Natural killer cell treated with Interleukin-12 subunit alpha and Interleukin-12 subunit beta and Interleukin-15 and Interleukin-18, amount 100 ng/mL, for 72 hours (primary cell): ENCODE data around the gene RBM23. TPM values are rescaled to one million over a fixed set of nuclear protein-coding genes. Genes with fewer than 3 reads are reported as not detected.
A peak's percentile ranks its signal among the peaks of the same experiment; 100 is the strongest.
"Not testable (repeated sequence)": the region's sequence is repeated elsewhere in the genome, so short reads cannot be mapped to it uniquely, and the experiment has no call there.

Experiments
- ATAC-seq, 2 donors: fragments of 150-1000 bp; cut with Tn5 transposase in 1 of 2; sonication (Bioruptor Pico), chemical (Tn5 transposase) in 1 of 2; 2 replicates each; pipeline ENCODE4 v1.10.0; 2021
- DNase-seq: peaks from one replicate; pipeline ENCODE4 v3.0.0; 2022; ENCODE audit warnings: low spot score
- H3K27ac Mint-ChIP-seq, 2 donors: 1 replicate in 1 of 2; 2 replicates in 1 of 2; pipeline ENCODE4 v1.8.0; 2022; ENCODE audit warnings: mixed read lengths in 2 of 2, mild to moderate bottlenecking in 1 of 2, moderate library complexity in 1 of 2
- H3K27me3 Mint-ChIP-seq, 2 donors: 1 replicate in 1 of 2; 2 replicates in 1 of 2; pipeline ENCODE4 v1.8.0; 2022; ENCODE audit warnings: mixed read lengths in 2 of 2
- H3K36me3 Mint-ChIP-seq: one replicate; pipeline ENCODE4 v1.8.0; 2022; ENCODE audit warnings: mixed read lengths
- H3K4me1 Mint-ChIP-seq, 2 donors: 1 replicate in 1 of 2; 2 replicates in 1 of 2; pipeline ENCODE4 v1.8.0; 2022; ENCODE audit warnings: low read depth in 2 of 2, mixed read lengths in 2 of 2, mild to moderate bottlenecking in 1 of 2
- H3K4me3 Mint-ChIP-seq: one replicate; pipeline ENCODE4 v1.8.0; 2022; ENCODE audit warnings: mixed read lengths
- H3K9me3 Mint-ChIP-seq: 2 replicates; pipeline ENCODE4 v1.8.0; 2022; ENCODE audit warnings: mixed read lengths
- total RNA-seq, 2 donors: library from RNA; stranded (reverse); gene quantifications; one replicate each; pipeline ENCODE4 v1.2.3, GENCODE V29; 2022

RBM23 gene
- 10 to 100 TPM; 88.2 to 94.1 TPM for total RNA-seq

GRCh38 chr14:22918804-22919600 is at the start of gene RBM23:
RBM23 (minus strand) TSS chr14:22919149.
- DNase-seq (peak; percentile 99), ATAC-seq (peak; percentile 97)
- Mint-ChIP-seq H3K27me3 (no peaks in the 10 kb centered on the region), H3K36me3 (peaks cover 34% of the 10 kb centered on the region), H3K9me3 (no peaks in the 10 kb centered on the region), H3K27ac (peak within 1 kb of the TSS; percentile 100), H3K4me3 (peak within 1 kb of the TSS; percentile 99), H3K4me1 (peaks cover 30 to 31% of the 10 kb centered on the region in 2 donors)

- Mint-ChIP-seq H3K36me3 (no peaks in the 10 kb centered on the region), H3K27ac (no peak overlapping the region), H3K27me3 (peaks cover 0 to 2% of the 10 kb centered on the region in 2 donors), H3K9me3 (no peaks in the 10 kb centered on the region), H3K4me3 (no peak overlapping the region), H3K4me1 (no peaks in the 10 kb centered on the region)
- no peak for ATAC-seq
- DNase-seq: no peak
These were observed 47.9 kb upstream of the RBM23 start for GRCh38 chr14:22966783-22967269.

GRCh38 chr14:22965916-22966782 is 47.2 kb upstream of the RBM23 start:
- not testable (repeated sequence) for H3K36me3 Mint-ChIP-seq, DNase-seq, H3K27me3 Mint-ChIP-seq, H3K9me3 Mint-ChIP-seq, H3K4me1 Mint-ChIP-seq, ATAC-seq, H3K27ac Mint-ChIP-seq, H3K4me3 Mint-ChIP-seq

- ATAC-seq (no peak), DNase-seq (no peak)
- Mint-ChIP-seq H3K4me1 (no peaks in the 10 kb centered on the region), H3K9me3 (no peaks in the 10 kb centered on the region), H3K27ac (no peak overlapping the region), H3K36me3 (no peaks in the 10 kb centered on the region), H3K27me3 (no peaks in the 10 kb centered on the region), H3K4me3 (no peak overlapping the region)
These were observed 43.2 kb upstream of the RBM23 start for GRCh38 chr14:22962061-22962676.

- peaks cover 6% of the 10 kb centered on the region for H3K36me3 Mint-ChIP-seq
- peak overlapping the region; percentile 96 for H3K4me3 Mint-ChIP-seq
- no peak for ATAC-seq
These were observed 37.0 kb upstream of the RBM23 start for GRCh38 chr14:22955702-22956569.

GRCh38 chr14:22952418-22952817 is 33.5 kb upstream of the RBM23 start:
- no peak for ATAC-seq
- Mint-ChIP-seq H3K27ac (no peak overlapping the region), H3K27me3 (no peaks in the 10 kb centered on the region), H3K4me3 (no peak overlapping the region), H3K36me3 (peaks cover 8% of the 10 kb centered on the region), H3K9me3 (no peaks in the 10 kb centered on the region), H3K4me1 (peaks cover 18 to 27% of the 10 kb centered on the region in 2 donors)
- no peak for DNase-seq

More at GRCh38 chr14:22955702-22956569, 37.0 kb upstream of the RBM23 start:
- DNase-seq: no peak
- no peaks in the 10 kb centered on the region for H3K27me3 Mint-ChIP-seq
- peaks cover 18 to 27% of the 10 kb centered on the region in 2 donors for H3K4me1 Mint-ChIP-seq
- H3K9me3 Mint-ChIP-seq: no peaks in the 10 kb centered on the region
- H3K27ac Mint-ChIP-seq: peak overlapping the region; percentile 90 to 93

- DNase-seq, H3K9me3 Mint-ChIP-seq, H3K27me3 Mint-ChIP-seq: not testable (repeated sequence)
- Mint-ChIP-seq H3K4me1 (peaks cover 18 to 27% of the 10 kb centered on the region in 2 donors), H3K36me3 (peaks cover 13% of the 10 kb centered on the region), H3K27ac (peak overlapping the region; percentile 12 to 63), H3K4me3 (peak overlapping the region; percentile 6)
- ATAC-seq: peak in 1 of 2 donors; percentile 54
These were observed 32.8 kb upstream of the RBM23 start for GRCh38 chr14:22951795-22952194.

- no peak for DNase-seq
- H3K36me3 Mint-ChIP-seq: peaks cover 7% of the 10 kb centered on the region
- ATAC-seq: no peak
- H3K9me3 Mint-ChIP-seq: no peaks in the 10 kb centered on the region
- H3K4me3 Mint-ChIP-seq: no peak overlapping the region
- H3K4me1 Mint-ChIP-seq: no peaks in the 10 kb centered on the region
- no peaks in the 10 kb centered on the region for H3K27me3 Mint-ChIP-seq
- no peak overlapping the region for H3K27ac Mint-ChIP-seq
These were observed 26.7 kb upstream of the RBM23 start for GRCh38 chr14:22945642-22946041.

GRCh38 chr14:22939684-22940083 is 20.7 kb upstream of the RBM23 start:
- H3K27ac Mint-ChIP-seq: no peak overlapping the region
- no peak overlapping the region for H3K4me3 Mint-ChIP-seq
- H3K9me3 Mint-ChIP-seq: no peaks in the 10 kb centered on the region
- ATAC-seq: no peak
- no peaks in the 10 kb centered on the region for H3K36me3 Mint-ChIP-seq
- no peaks in the 10 kb centered on the region for H3K27me3 Mint-ChIP-seq
- H3K4me1 Mint-ChIP-seq: no peaks in the 10 kb centered on the region
- no peak for DNase-seq

GRCh38 chr14:22935156-22935555 is 16.2 kb upstream of the RBM23 start:
- ATAC-seq: no peak
- no peak overlapping the region for H3K4me3 Mint-ChIP-seq
- H3K27ac Mint-ChIP-seq: no peak overlapping the region
- no peaks in the 10 kb centered on the region for H3K9me3 Mint-ChIP-seq
- DNase-seq: no peak
- H3K4me1 Mint-ChIP-seq: peaks cover 0 to 2% of the 10 kb centered on the region in 2 donors
- H3K36me3 Mint-ChIP-seq: no peaks in the 10 kb centered on the region
- no peaks in the 10 kb centered on the region for H3K27me3 Mint-ChIP-seq

- Mint-ChIP-seq H3K4me1 (peaks cover 2 to 13% of the 10 kb centered on the region in 2 donors), H3K27me3 (no peaks in the 10 kb centered on the region), H3K27ac (no peak overlapping the region), H3K9me3 (no peaks in the 10 kb centered on the region), H3K36me3 (peaks cover 1% of the 10 kb centered on the region), H3K4me3 (no peak overlapping the region)
- ATAC-seq: no peak
- DNase-seq: no peak
These were observed 13.2 kb upstream of the RBM23 start for GRCh38 chr14:22932146-22932545.

GRCh38 chr14:22929961-22930364 is 11.0 kb upstream of the RBM23 start:
- peaks cover 9 to 19% of the 10 kb centered on the region in 2 donors for H3K4me1 Mint-ChIP-seq

More at GRCh38 chr14:22929961-22930364, 11.0 kb upstream of the RBM23 start:
- no peak overlapping the region for H3K27ac Mint-ChIP-seq
- H3K9me3 Mint-ChIP-seq: no peaks in the 10 kb centered on the region
- no peaks in the 10 kb centered on the region for H3K27me3 Mint-ChIP-seq
- H3K4me3 Mint-ChIP-seq: no peak overlapping the region
- ATAC-seq: no peak
- DNase-seq: no peak
- H3K36me3 Mint-ChIP-seq: peaks cover 9% of the 10 kb centered on the region
